ENCODE results near the gene PRDM11.
"Not testable (repeated sequence)": the region's sequence is repeated elsewhere in the genome, so short reads cannot be mapped to it uniquely, and the experiment has no call there.

The PRDM11 gene

DNA sequence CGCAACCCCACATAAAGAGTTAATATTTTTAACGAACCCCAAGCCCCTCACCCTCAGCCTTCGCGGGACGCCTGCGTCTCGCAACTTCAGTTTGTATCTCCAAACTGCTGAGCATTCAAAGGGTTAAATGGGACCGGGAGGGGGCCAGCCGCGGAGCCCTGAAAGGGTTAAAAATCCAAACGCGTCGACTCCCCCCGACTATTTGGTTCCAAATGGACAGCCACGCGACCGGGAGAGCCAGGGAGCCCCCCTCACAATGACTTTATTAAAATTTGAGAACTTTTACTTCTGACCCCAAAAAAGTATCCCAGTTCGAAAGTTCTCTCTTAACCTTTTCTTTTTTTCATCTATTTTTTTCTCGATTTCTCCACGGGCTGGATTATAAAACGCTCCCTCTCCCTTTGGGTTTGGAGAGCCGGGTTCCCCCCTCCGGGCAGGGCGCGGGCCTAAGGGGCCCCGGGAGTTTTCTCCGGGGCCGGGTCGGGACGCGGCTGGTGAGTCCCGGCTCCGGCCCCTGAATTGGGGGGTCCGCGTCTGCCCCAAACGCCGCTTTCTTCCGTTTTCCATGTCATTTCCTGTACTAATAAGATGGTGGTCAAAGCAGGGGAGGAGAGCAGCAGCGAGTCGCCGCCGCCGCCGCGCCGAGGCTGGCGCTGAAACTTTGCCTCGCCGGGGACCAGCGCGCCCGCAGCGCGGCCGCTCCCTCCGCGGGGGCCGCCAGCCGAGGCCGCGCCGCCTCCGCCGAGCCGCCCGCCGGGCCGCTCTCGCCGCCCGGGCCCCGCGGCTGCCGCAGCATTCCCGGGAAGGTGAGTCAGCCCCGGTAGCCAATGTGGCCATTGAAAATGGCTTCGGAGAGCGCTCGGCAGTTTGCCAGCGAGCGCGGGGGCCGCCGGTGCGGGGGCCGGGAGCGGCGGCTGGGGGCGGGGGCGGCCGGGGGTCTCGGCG is at the start of gene PRDM11:
Gene PRDM11, plus strand, starts transcription at position 568 of the 945 bp plus-strand sequence. CDS start 35,128 bp downstream, outside the sequence.
- no peak for DNase-seq

GRCh38 chr11:45097721-45098493 is 48.5 kb upstream of the PRDM11 start:
- DNase-seq: peak; percentile 14

GRCh38 chr11:45098929-45099328 is 47.5 kb upstream of the PRDM11 start:
- DNase-seq: no peak

- peak; percentile 15 for DNase-seq
These were observed 46.1 kb upstream of the PRDM11 start for GRCh38 chr11:45100339-45100738.

GRCh38 chr11:45102361-45102809 is 44.1 kb upstream of the PRDM11 start:
- no peak for DNase-seq

- DNase-seq: no peak
These were observed 43.4 kb upstream of the PRDM11 start for GRCh38 chr11:45102810-45103621.

DNA sequence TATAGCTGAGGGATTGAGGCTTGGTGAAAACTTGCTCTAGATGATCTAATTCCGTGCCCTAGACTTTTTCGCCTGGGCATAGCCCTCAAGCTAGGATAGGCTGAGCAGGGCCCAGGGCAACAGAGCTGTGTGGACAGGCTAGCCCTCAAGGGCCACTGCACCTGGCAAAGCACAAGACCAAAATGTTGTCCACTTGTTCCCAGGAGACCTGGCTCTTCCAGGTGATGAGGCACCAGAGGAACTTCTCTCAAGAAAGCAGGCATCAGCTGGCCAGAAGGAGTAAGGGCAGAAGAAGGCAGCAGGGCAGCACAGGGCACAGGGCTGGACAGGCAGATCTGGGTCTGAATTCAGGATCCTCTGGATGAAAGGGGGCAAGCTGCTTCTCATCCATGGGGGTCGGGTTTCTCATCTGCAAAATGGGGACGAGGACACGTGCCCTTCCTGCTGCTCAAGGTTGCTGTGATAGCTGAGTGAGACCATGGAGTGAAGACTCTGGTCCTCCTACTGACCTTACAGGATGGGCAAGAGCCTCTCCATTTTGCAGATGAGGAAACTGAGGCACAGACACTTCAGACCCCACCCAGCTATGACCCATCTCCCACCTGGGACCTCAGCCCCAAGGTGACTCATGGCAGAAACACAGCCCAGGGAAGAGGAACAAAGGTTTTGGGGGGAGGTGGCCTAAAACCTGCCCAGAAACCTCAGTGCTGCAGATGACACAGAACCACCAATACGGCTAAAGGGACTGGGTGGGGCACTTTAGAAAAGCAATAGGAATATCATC is 42.2 kb upstream of the PRDM11 start:
- no peak for DNase-seq

GRCh38 chr11:45104790-45105084 is 41.7 kb upstream of the PRDM11 start:
- no peak for DNase-seq

- no peak for DNase-seq
These were observed 41.0 kb upstream of the PRDM11 start for GRCh38 chr11:45105233-45105983.

DNA sequence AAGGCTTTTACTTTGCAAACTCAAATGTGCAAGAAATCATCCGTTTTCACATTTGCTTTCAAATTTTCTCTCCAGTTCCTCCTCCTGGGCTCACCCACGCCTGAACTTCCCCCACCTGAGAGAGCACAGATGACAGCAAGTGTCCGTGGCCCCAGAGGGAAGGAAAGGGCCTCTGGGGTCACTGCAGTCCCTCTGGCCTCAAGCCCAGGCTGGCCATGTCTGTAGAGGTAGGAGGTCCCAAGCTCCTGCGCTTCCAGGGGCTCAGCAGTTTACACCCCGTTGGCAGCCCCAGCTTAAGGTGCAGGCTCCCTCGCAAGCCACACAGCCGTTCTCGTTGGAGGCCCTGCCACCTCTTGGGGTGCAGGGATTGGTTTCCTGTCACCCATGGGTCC is 40.5 kb upstream of the PRDM11 start:
- no peak for DNase-seq

DNA sequence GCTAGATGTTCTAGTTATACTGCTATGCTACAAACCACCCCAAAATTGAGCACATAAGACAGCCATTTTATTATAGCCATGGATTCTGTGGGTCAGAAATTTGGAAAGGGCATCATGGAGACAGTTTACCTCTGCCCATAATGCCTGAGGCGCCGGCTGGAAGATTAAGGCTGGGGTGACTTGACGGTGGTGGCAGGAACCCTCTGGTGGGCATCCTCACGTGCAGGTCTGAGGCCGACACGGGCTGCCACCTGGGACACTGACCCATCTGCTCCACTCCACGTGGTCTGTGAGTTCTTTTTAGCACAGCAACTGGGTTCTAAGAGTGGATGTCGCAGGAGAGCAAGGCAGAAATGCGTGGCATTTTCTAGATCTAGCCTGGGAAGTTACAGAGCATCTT is 40.0 kb upstream of the PRDM11 start:
- DNase-seq: no peak

- no peak for DNase-seq
These were observed 39.4 kb upstream of the PRDM11 start for GRCh38 chr11:45107029-45107428.

DNA sequence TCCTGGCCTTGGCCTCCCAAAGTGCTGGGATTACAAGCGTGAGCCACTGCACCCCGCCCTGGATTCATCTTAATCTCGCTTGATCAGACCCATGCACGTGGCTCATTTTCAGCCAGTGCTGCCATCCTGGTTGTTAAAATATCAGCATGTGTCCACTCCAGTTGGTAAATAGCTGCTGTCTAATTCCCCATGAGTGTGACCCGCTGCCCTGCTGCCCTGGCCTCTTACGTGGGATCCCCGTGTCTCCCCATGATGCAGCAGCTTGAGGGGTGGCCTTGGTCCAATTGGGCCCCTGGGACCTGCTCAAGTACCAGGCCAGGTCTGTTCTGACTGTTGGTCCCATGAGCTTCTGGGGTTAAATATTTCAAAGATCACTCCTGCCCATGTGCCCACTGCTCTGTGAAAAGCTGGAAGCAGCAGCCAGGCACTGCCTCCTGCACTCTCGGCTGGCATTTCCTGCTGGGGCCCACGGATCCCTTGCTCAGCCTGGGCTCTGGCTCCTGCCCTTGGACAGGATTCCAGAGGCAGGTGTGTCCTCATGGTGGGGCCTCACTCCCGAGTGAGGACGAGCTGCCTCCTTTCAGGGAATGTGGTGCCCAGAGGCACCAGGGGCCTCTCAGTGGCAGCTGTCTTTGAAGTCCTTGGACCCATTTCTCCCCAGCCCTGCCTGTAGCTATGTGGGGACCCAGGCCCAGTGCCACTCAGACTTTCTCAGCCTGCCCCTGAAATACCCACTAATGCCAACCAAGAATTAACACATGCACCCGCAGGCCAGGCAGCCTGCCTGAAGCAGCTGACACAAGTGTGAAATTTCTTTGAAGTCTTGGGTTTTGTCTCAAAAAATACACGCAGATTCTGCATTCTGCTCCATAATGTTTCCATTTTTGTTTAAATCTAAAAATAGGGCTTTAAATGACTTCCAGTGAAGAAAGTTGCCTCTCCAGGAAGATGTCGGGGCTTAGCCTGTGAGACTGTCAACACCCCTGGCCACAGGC is 38.1 kb upstream of the PRDM11 start:
- no peak for DNase-seq

- DNase-seq: no peak
These were observed 37.0 kb upstream of the PRDM11 start for GRCh38 chr11:45109400-45109799.

- DNase-seq: peak; percentile 35
These were observed 35.9 kb upstream of the PRDM11 start for GRCh38 chr11:45110562-45110961.

- no peak for DNase-seq
These were observed 32.6 kb upstream of the PRDM11 start for GRCh38 chr11:45113807-45114206.

GRCh38 chr11:45127836-45128235 is 18.6 kb upstream of the PRDM11 start:
- not testable (repeated sequence) for DNase-seq

DNA sequence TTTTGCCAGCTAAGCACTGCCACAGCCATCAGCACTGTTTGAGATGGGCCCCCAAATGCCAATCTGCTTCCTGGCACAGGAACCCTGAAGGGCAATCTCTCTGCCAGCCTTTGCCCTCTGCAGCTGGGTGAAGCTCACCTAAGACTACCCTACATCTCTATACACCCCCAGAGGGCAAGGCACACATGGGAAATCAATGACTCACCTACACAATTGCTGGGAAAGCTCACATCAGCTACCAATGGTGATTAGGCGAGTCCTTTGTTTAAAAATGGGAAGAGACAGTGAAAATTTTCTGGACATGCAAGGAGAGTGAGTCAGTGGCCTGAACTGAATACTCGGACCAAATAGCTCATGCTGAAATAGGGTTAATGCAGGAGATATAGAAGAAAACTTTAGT is 12.6 kb upstream of the PRDM11 start:
- DNase-seq: no peak

- DNase-seq: no peak
These were observed 5.3 kb upstream of the PRDM11 start for GRCh38 chr11:45141171-45141570.

GRCh38 chr11:45141631-45142030 is 4.8 kb upstream of the PRDM11 start:
- no peak for DNase-seq
